KMS-11 (cell line): Measurements from ENCODE around the gene ESYT2.

Experiments
- H2AFZ ChIP-seq: fragments of 200-600 bp; sonication (generic); 2 replicates; pipeline ENCODE4 v1.6.1; 2016; ENCODE audit warnings: antibody characterized with exemption, mixed run types, low read depth
- H3K27ac ChIP-seq: fragments of 200-600 bp; sonication (generic); 2 replicates; pipeline ENCODE4 v1.6.1; 2016; ENCODE audit warnings: mild to moderate bottlenecking, mixed run types
- H3K27me3 ChIP-seq: fragments of 200-600 bp; sonication (generic); 2 replicates; pipeline ENCODE4 v1.6.1; 2017; ENCODE audit warnings: mild to moderate bottlenecking, low read depth, mixed run types, moderate library complexity; ENCODE audit not compliant: insufficient read depth
- H3K36me3 ChIP-seq: fragments of 200-600 bp; sonication (generic); 2 replicates; pipeline ENCODE4 v1.6.1; 2017; ENCODE audit warnings: mild to moderate bottlenecking, mixed run types; ENCODE audit not compliant: insufficient read depth
- H3K4me1 ChIP-seq: fragments of 200-600 bp; sonication (generic); 2 replicates; pipeline ENCODE4 v1.6.1; 2016; ENCODE audit warnings: mild to moderate bottlenecking, low read depth, mixed run types; ENCODE audit not compliant: poor library complexity, severe bottlenecking
- H3K4me2 ChIP-seq: fragments of 200-600 bp; sonication (generic); 2 replicates; pipeline ENCODE4 v1.7.0; 2016; ENCODE audit warnings: mild to moderate bottlenecking, mixed run types
- H3K4me3 ChIP-seq: fragments of 200-600 bp; sonication (generic); IDR thresholded peaks from 2 replicates; pipeline ENCODE4 v1.6.1; 2017; ENCODE audit warnings: low read depth, low read length, mixed read lengths; ENCODE audit not compliant: insufficient read depth
- H3K79me2 ChIP-seq: fragments of 200-600 bp; sonication (generic); 2 replicates; pipeline ENCODE4 v1.6.1; 2016; ENCODE audit warnings: low read depth, mixed run types; ENCODE audit not compliant: insufficient read depth
- H3K9ac ChIP-seq: fragments of 200-600 bp; sonication (generic); 2 replicates; pipeline ENCODE4 v1.6.1; 2016; ENCODE audit warnings: mild to moderate bottlenecking, mixed run types
- H4K20me1 ChIP-seq: fragments of 200-600 bp; sonication (generic); 2 replicates; pipeline ENCODE4 v1.6.1; 2016; ENCODE audit warnings: mild to moderate bottlenecking, mixed run types; ENCODE audit not compliant: insufficient read depth
- TF ChIP-seq, protein P1 (sequence below): fragments of 200-600 bp; sonication (generic); conservative IDR thresholded peaks from 2 replicates; pipeline ENCODE4 v1.6.1; 2017; ENCODE audit warnings: low read depth, mild to moderate bottlenecking, antibody characterized with exemption, low read length, moderate library complexity, mixed read lengths

The ESYT2 gene

GRCh38 chr7:158761945-158762344 is 67.4 kb downstream of the ESYT2 start:
- Histone ChIP-seq H2AFZ (no peak overlapping the region), H3K36me3 (no peaks in the 10 kb centered on the region; the same call in 1 of the 2 replicates)

DNA sequence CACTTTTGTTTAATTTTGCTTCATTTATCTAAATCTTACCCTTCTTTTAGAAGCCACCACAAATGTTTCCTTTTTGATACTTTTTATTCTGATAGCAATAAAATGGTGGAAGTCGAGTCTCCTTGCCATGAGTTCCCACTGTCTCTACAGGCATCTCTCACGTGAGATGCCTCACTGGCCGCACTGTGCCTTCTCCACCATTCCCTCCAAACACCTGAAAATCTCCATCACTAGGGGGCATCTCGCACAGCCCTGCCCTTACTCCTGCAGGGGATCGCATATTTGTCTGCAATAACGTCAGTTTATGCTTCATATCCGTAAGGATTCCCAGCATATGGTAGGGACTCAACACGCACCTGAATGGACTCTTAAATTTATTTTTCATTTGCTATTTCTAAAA is 68.4 kb downstream of the ESYT2 start:
- H3K4me3 ChIP-seq: no peak overlapping the region
- H2AFZ ChIP-seq: no peak overlapping the region
- H3K4me2 ChIP-seq: no peak overlapping the region
- H3K36me3 ChIP-seq: no peaks in the 10 kb centered on the region; the same call in 1 of the 2 replicates
- no peak overlapping the region for H3K27ac ChIP-seq
- H3K79me2 ChIP-seq: no peaks in the 10 kb centered on the region
- no peaks in the 10 kb centered on the region for H3K27me3 ChIP-seq
- H3K9ac ChIP-seq: no peak overlapping the region
- H3K4me1 ChIP-seq: no peaks in the 10 kb centered on the region
- no peaks in the 10 kb centered on the region for H4K20me1 ChIP-seq
- TF ChIP-seq, protein P1, sequence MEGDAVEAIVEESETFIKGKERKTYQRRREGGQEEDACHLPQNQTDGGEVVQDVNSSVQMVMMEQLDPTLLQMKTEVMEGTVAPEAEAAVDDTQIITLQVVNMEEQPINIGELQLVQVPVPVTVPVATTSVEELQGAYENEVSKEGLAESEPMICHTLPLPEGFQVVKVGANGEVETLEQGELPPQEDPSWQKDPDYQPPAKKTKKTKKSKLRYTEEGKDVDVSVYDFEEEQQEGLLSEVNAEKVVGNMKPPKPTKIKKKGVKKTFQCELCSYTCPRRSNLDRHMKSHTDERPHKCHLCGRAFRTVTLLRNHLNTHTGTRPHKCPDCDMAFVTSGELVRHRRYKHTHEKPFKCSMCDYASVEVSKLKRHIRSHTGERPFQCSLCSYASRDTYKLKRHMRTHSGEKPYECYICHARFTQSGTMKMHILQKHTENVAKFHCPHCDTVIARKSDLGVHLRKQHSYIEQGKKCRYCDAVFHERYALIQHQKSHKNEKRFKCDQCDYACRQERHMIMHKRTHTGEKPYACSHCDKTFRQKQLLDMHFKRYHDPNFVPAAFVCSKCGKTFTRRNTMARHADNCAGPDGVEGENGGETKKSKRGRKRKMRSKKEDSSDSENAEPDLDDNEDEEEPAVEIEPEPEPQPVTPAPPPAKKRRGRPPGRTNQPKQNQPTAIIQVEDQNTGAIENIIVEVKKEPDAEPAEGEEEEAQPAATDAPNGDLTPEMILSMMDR: no peak; the same call in 1 of the 2 replicates

More at GRCh38 chr7:158761945-158762344, 67.4 kb downstream of the ESYT2 start:
- no peak overlapping the region for H3K27ac ChIP-seq
- no peaks in the 10 kb centered on the region for H3K79me2 ChIP-seq
- no peaks in the 10 kb centered on the region for H4K20me1 ChIP-seq
- H3K4me3 ChIP-seq: no peak overlapping the region
- H3K27me3 ChIP-seq: no peaks in the 10 kb centered on the region
- H3K4me2 ChIP-seq: no peak overlapping the region
- no peak overlapping the region for H3K9ac ChIP-seq
- TF ChIP-seq, protein P1: no peak
- H3K4me1 ChIP-seq: peaks cover 10% of the 10 kb centered on the region

- H3K4me3 ChIP-seq: no peak overlapping the region
- H3K36me3 ChIP-seq: no peaks in the 10 kb centered on the region; the same call in 1 of the 2 replicates
- no peaks in the 10 kb centered on the region for H3K79me2 ChIP-seq
- no peak overlapping the region for H3K9ac ChIP-seq
- no peak overlapping the region for H2AFZ ChIP-seq
- no peaks in the 10 kb centered on the region for H3K4me1 ChIP-seq
- H3K4me2 ChIP-seq: no peak overlapping the region
- no peaks in the 10 kb centered on the region for H3K27me3 ChIP-seq
- H4K20me1 ChIP-seq: no peaks in the 10 kb centered on the region
- no peak overlapping the region for H3K27ac ChIP-seq
- TF ChIP-seq, protein P1: no peak
Observed at GRCh38 chr7:158760445-158760764, 68.9 kb downstream of the ESYT2 start.

- Histone ChIP-seq H4K20me1 (no peaks in the 10 kb centered on the region), H3K27me3 (no peaks in the 10 kb centered on the region), H3K36me3 (no peaks in the 10 kb centered on the region; the same call in 1 of the 2 replicates)
Observed at GRCh38 chr7:158759749-158760444, 69.4 kb downstream of the ESYT2 start.

More at GRCh38 chr7:158759749-158760444, 69.4 kb downstream of the ESYT2 start:
- H3K9ac ChIP-seq: no peak overlapping the region
- TF ChIP-seq, protein P1: no peak
- H2AFZ ChIP-seq: no peak overlapping the region
- H3K79me2 ChIP-seq: no peaks in the 10 kb centered on the region
- H3K4me2 ChIP-seq: no peak overlapping the region
- no peaks in the 10 kb centered on the region for H3K4me1 ChIP-seq
- H3K4me3 ChIP-seq: no peak overlapping the region
- no peak overlapping the region for H3K27ac ChIP-seq
